ENCODE results near the gene RANBP2.
"Not testable (repeated sequence)": the region's sequence is repeated elsewhere in the genome, so short reads cannot be mapped to it uniquely, and the experiment has no call there.

The RANBP2 gene

GRCh38 chr2:108719149-108720044, at the start of gene RANBP2:
Gene RANBP2 (plus strand): TSS chr2:108719482. CDS start chr2:108719607, 125 bp downstream.
- peak; percentile 91 for DNase-seq

- not testable (repeated sequence) for DNase-seq
Observed at GRCh38 chr2:108670282-108670681, 49.0 kb upstream of the RANBP2 start.

GRCh38 chr2:108672200-108672805, 47.0 kb upstream of the RANBP2 start:
- not testable (repeated sequence) for DNase-seq

GRCh38 chr2:108676522-108676921, 42.8 kb upstream of the RANBP2 start:
- not testable (repeated sequence) for DNase-seq

GRCh38 chr2:108677239-108677744, 42.0 kb upstream of the RANBP2 start:
- not testable (repeated sequence) for DNase-seq

- DNase-seq: not testable (repeated sequence)
Observed at GRCh38 chr2:108678198-108678651, 41.1 kb upstream of the RANBP2 start.

GRCh38 chr2:108680805-108681204, 38.5 kb upstream of the RANBP2 start:
- DNase-seq: not testable (repeated sequence)

- not testable (repeated sequence) for DNase-seq
Observed at GRCh38 chr2:108688818-108689756, 30.2 kb upstream of the RANBP2 start.

- DNase-seq: not testable (repeated sequence)
Observed at GRCh38 chr2:108690001-108690400, 29.3 kb upstream of the RANBP2 start.

GRCh38 chr2:108691447-108691846, 27.8 kb upstream of the RANBP2 start:
- DNase-seq: no peak

GRCh38 chr2:108701208-108701607, 18.1 kb upstream of the RANBP2 start:
- DNase-seq: no peak

- DNase-seq: no peak
Observed at GRCh38 chr2:108701806-108702205, 17.5 kb upstream of the RANBP2 start.

- DNase-seq: no peak
Observed at GRCh38 chr2:108704871-108705270, 14.4 kb upstream of the RANBP2 start.

- DNase-seq: no peak
Observed at GRCh38 chr2:108707300-108707699, 12.0 kb upstream of the RANBP2 start.

GRCh38 chr2:108716971-108717370, 2.3 kb upstream of the RANBP2 start:
- DNase-seq: not testable (repeated sequence)

GRCh38 chr2:108726048-108726447, 6.8 kb downstream of the RANBP2 start:
- DNase-seq: not testable (repeated sequence)

GRCh38 chr2:108734656-108735055, 15.4 kb downstream of the RANBP2 start:
- not testable (repeated sequence) for DNase-seq

- not testable (repeated sequence) for DNase-seq
Observed at GRCh38 chr2:108757973-108758372, 38.7 kb downstream of the RANBP2 start.

GRCh38 chr2:108762618-108763017, 43.3 kb downstream of the RANBP2 start:
- DNase-seq: not testable (repeated sequence)

- not testable (repeated sequence) for DNase-seq
Observed at GRCh38 chr2:108766671-108767070, 47.4 kb downstream of the RANBP2 start.

GRCh38 chr2:108767859-108768258, 48.6 kb downstream of the RANBP2 start:
- DNase-seq: not testable (repeated sequence)

- DNase-seq: no peak
Observed at GRCh38 chr2:108776475-108776874, 57.2 kb downstream of the RANBP2 start.
